Liver (tissue), 3 donors: Measurements from ENCODE around the gene TPST1.

Source experiments
- ATF3 ChIP-seq: IDR thresholded peaks from 2 replicates; pipeline ENCODE4 v1.6.1; 2016; ENCODE audit warnings: antibody characterized with exemption
- CTCF ChIP-seq: fragments of 150-350 bp; IDR thresholded peaks from 2 replicates; pipeline ENCODE4 v1.5.1; 2017; ENCODE audit warnings: improper control_type of control experiment, low read depth, low read length; ENCODE audit not compliant: missing input control
- EGR1 ChIP-seq, 2 donors: IDR thresholded peaks; 2 replicates each; pipeline ENCODE4 v1.6.1; 2016 to 2018; ENCODE audit warnings: antibody characterized with exemption in 2 of 2, low read depth in 2 of 2
- FOXA1 ChIP-seq: IDR thresholded peaks from 2 replicates; pipeline ENCODE4 v1.6.1; 2016; ENCODE audit warnings: antibody characterized with exemption
- GABPA ChIP-seq, 2 donors: IDR thresholded peaks in 1 of 2; conservative IDR thresholded peaks in 1 of 2; 2 replicates each; pipeline ENCODE4 v1.6.1; 2016; ENCODE audit warnings: antibody characterized with exemption in 2 of 2, mild to moderate bottlenecking in 1 of 2, moderate library complexity in 1 of 2
- JUND ChIP-seq, 2 donors: IDR thresholded peaks; 2 replicates each; pipeline ENCODE4 v1.6.1; 2016; ENCODE audit warnings: antibody characterized with exemption in 2 of 2
- MAX ChIP-seq: IDR thresholded peaks from 2 replicates; pipeline ENCODE4 v1.6.1; 2016; ENCODE audit warnings: antibody characterized with exemption
- RAD21 ChIP-seq, 2 donors: IDR thresholded peaks; 2 replicates each; pipeline ENCODE4 v1.6.1; 2016; ENCODE audit warnings: antibody characterized with exemption in 2 of 2, mild to moderate bottlenecking in 2 of 2
- REST ChIP-seq: IDR thresholded peaks from 2 replicates; pipeline ENCODE4 v1.6.1; 2016; ENCODE audit warnings: antibody characterized with exemption, mild to moderate bottlenecking
- TAF1 ChIP-seq: conservative IDR thresholded peaks from 2 replicates; pipeline ENCODE4 v1.6.1; 2016; ENCODE audit warnings: antibody characterized with exemption, mild to moderate bottlenecking
- YY1 ChIP-seq: IDR thresholded peaks from 2 replicates; pipeline ENCODE4 v1.6.1; 2016; ENCODE audit warnings: antibody characterized with exemption, mild to moderate bottlenecking
- donor health status: healthy.
- donor health status: healthy.

- no peak for TF ChIP-seq FOXA1
- no peak for TF ChIP-seq ATF3
- TF ChIP-seq CTCF, result no peak
- TF ChIP-seq RAD21 (IDR thresholded peaks at IDR 0.05), result no peak
- TF ChIP-seq TAF1, result no peak
- TF ChIP-seq MAX, result no peak
- TF ChIP-seq YY1, result no peak
- TF ChIP-seq GABPA (IDR thresholded peaks at IDR 0.05 in 1 of 2, conservative IDR thresholded peaks at IDR 0.05 in 1 of 2), result no peak
- TF ChIP-seq REST, result no peak
- TF ChIP-seq JUND (IDR thresholded peaks at IDR 0.05), result no peak
- TF ChIP-seq EGR1 (IDR thresholded peaks at IDR 0.05; ENCODE audit: low read depth in 2 of 2), result no peak
These were observed 78.1 kb downstream of the TPST1 start for GRCh38 chr7:66283003-66283920.
